GM12801 (cell line): ENCODE data around the gene TRAM2.

ENCODE experiments used
- TF ChIP-seq, protein P1 (sequence below): IDR thresholded peaks from one replicate; pipeline ENCODE4 v1.5.1; 2011; ENCODE audit warnings: control low read depth; ENCODE audit not compliant: insufficient read length; ENCODE audit errors: extremely low read depth

Gene TRAM2

GRCh38 chr6:52612336-52613054 lies 35.6 kb upstream of the TRAM2 start:
- TF ChIP-seq, protein P1, sequence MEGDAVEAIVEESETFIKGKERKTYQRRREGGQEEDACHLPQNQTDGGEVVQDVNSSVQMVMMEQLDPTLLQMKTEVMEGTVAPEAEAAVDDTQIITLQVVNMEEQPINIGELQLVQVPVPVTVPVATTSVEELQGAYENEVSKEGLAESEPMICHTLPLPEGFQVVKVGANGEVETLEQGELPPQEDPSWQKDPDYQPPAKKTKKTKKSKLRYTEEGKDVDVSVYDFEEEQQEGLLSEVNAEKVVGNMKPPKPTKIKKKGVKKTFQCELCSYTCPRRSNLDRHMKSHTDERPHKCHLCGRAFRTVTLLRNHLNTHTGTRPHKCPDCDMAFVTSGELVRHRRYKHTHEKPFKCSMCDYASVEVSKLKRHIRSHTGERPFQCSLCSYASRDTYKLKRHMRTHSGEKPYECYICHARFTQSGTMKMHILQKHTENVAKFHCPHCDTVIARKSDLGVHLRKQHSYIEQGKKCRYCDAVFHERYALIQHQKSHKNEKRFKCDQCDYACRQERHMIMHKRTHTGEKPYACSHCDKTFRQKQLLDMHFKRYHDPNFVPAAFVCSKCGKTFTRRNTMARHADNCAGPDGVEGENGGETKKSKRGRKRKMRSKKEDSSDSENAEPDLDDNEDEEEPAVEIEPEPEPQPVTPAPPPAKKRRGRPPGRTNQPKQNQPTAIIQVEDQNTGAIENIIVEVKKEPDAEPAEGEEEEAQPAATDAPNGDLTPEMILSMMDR = no peak

- TF ChIP-seq, protein P1 = no peak
Observed at GRCh38 chr6:52611833-52612232, 35.0 kb upstream of the TRAM2 start.

DNA sequence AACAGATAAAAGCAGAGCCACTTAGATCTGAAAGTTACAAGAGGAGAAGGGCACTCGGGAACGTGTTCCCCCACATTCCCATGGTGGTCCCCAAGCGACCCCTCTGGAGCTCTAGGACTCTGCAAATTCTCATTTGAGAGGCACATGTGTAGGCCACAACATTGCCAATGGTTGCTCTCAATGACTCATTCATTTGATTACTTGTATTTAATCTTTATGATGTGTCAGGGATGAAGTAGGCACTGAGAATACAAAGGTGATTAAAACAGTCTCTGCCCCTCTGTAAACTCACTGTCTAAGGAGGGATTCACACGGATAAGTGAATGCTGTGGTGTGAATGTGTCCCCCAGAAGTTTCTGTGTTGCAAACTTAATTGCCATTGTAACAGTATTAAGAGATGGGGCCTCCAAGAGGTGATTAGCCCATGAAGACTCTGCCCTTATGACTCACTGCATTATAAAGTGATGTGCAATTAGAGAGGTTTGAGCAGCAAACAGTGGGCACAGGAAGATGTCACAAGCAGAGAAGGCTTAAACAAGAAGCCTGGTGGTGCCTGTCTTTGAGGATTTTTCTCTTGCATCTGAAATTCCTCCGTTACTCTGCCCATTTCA lies 34.0 kb upstream of the TRAM2 start:
- TF ChIP-seq, protein P1 = no peak

DNA sequence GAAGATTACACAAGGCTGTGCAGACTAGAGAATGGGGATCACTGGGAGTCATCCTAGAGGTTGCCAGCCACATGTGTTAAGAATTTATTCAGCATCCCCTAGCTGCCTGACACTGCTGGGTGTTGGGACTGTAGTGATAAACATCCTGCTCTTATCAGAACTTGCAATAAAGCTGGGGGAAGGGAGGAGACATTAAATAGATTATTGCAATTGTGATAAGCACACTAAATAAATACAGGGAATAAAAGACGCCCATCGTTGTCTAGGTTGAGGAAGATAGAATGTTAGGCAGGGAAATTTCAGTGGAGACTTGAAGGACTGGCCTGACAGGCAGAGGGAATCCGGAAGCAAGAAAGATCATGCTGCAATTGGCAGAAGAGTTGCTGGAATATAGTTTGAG lies 33.2 kb upstream of the TRAM2 start:
- TF ChIP-seq, protein P1 = no peak

GRCh38 chr6:52605610-52606185 lies 28.8 kb upstream of the TRAM2 start:
- TF ChIP-seq, protein P1 = no peak

- TF ChIP-seq, protein P1 = no peak
Observed at GRCh38 chr6:52603000-52603795, 26.3 kb upstream of the TRAM2 start.

GRCh38 chr6:52598824-52599190 lies 21.9 kb upstream of the TRAM2 start:
- TF ChIP-seq, protein P1 = no peak
